Astrocyte of the spinal cord (primary cell): ENCODE measurements around the gene TMEM138.

Source experiments
- DNase-seq: peaks from one replicate; pipeline ENCODE4 v3.0.0; 2011; ENCODE audit warnings: low read depth, low spot score
- H3K4me3 ChIP-seq: 2 replicates; pipeline ENCODE4 v1.5.1; 2011; ENCODE audit warnings: low read depth, mild to moderate bottlenecking, low read length, moderate library complexity
- in situ Hi-C: cut with HindIII; loops from 2 replicates; pipeline ENCODE4 v1.10.0; 2017; ENCODE audit warnings: low sequenced_read_pairs
- TF ChIP-seq, protein P1 (sequence below): IDR thresholded peaks from 2 replicates; pipeline ENCODE4 v1.5.1; 2012; ENCODE audit warnings: low read depth, mild to moderate bottlenecking, low read length, inconsistent platforms

The TMEM138 gene

DNA sequence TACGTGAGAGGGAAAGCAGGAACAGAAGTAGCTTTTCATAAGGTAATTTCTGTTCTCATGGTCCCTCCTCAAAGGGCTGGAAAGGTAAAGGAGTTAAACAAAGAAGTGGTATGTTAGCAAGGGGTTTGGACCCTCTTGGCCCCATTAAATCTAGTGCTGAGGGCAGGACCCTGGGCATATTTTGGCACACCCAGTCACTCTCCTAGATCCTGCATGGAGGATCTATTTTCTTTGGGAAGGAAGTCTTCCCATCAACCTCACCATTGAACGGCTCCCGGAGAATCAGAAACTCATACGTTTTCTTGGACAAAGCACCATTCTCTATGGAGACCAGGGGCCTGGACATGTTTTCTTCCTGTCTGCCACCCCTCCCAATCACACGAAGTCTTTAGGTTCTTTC, 41.9 kb downstream of the TMEM138 start:
- no peak overlapping the region for H3K4me3 ChIP-seq
- TF ChIP-seq, protein P1, sequence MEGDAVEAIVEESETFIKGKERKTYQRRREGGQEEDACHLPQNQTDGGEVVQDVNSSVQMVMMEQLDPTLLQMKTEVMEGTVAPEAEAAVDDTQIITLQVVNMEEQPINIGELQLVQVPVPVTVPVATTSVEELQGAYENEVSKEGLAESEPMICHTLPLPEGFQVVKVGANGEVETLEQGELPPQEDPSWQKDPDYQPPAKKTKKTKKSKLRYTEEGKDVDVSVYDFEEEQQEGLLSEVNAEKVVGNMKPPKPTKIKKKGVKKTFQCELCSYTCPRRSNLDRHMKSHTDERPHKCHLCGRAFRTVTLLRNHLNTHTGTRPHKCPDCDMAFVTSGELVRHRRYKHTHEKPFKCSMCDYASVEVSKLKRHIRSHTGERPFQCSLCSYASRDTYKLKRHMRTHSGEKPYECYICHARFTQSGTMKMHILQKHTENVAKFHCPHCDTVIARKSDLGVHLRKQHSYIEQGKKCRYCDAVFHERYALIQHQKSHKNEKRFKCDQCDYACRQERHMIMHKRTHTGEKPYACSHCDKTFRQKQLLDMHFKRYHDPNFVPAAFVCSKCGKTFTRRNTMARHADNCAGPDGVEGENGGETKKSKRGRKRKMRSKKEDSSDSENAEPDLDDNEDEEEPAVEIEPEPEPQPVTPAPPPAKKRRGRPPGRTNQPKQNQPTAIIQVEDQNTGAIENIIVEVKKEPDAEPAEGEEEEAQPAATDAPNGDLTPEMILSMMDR, result no peak
- in situ Hi-C loops, result no loop called here
- DNase-seq, result no peak

DNA sequence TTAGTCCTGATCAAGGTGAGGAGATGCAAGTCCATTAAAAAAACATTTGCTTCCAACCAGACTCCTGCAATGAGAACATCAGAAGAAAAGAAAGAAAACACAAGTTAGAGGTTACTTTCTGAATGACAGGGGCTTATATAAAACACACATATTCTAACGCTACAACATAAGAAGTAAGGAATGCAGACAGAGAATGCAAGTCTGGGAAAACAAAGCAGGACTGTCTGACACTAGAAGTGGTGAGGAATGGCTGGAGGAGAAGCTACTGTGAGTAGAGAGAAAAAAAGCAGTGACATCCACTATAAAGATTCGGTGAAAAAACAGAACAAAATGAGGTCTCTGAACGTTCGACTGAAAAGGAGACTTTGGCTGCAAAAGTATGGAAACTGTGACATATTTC, 42.5 kb downstream of the TMEM138 start:
- TF ChIP-seq, protein P1, result no peak

DNA sequence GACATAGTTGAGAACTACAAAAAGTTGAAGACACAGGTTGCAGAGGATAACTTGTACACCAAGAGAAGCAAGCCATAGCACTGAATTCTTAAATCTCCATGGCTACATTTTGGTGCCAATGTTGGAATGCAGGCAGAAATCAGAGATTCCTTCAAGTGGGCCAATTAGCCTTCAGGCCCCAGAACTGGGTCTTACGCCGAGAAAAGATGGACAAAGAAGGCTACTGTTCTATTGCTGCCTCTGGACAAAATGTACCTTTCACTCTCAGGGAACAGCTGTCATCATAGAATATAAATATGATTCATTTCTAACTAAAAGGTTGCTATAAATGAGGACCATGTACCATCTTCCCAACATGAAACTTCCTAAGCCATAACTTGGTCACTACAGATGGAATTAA, 43.9 kb downstream of the TMEM138 start:
- in situ Hi-C loops, result no loop called here
- no peak overlapping the region for H3K4me3 ChIP-seq
- TF ChIP-seq, protein P1, result no peak
- DNase-seq, result no peak

More for the DNA sequence above, 42.5 kb downstream of the TMEM138 start:
- in situ Hi-C loops, result no loop called here
- H3K4me3 ChIP-seq, result no peak overlapping the region
- no peak for DNase-seq

DNA sequence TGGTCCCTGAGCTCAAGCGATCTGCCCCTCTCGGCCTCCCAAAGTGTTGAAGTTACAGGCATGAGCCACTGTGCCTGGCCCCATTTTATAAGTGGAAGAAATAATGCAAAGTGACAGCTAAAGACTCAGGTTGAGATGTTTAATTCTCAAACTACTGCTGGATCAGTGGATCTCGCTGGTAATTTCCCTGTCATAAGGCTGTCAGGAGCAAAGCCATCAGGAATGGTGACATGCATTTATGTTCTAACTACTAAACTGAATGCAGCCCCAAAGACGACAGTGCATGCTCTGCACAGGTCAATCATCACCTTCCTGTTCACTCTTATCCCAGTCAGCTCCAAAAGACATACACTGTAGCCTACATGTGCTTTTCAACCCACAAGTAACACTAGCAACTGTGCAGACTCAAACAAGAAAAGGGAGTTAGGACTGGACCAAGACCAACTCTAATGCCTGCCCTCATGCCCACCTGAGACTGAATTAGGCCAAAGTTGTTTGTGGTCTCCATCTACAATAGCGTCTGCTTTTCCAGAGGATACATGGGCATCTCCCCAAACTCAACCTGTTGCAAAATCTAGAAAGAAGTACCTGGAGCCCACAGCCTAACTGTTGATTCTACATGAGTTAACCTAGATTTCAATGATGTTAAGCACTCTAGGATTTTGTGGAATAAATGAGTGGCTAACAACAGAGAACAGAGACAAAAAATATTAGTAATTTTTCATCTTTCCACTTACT, 45.0 kb downstream of the TMEM138 start:
- no peak overlapping the region for H3K4me3 ChIP-seq
- DNase-seq, result no peak
- in situ Hi-C loops, result no loop called here
- TF ChIP-seq, protein P1, result no peak

DNA sequence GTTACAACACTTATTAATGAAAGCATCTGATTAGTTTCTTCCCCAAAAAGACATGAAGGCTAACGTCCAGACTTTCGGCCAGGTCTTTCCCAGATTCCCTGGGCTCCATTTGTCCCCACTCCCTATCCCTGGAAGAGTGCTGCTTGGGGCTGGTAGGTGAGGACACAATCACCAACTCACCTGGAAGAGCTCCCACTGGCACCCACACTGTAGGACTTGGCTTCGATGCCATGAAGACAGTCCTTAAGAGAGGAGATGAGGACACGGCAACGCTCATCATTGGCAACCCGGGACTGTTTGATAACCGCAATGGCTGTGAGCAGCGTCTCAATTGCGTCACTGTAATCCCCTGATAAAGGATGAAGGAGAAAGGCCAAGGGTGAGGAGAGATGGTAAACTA, 49.4 kb downstream of the TMEM138 start:
- TF ChIP-seq, protein P1, result no peak
- H3K4me3 ChIP-seq, result no peak overlapping the region
- in situ Hi-C loops, result no loop called here
- no peak for DNase-seq

DNA sequence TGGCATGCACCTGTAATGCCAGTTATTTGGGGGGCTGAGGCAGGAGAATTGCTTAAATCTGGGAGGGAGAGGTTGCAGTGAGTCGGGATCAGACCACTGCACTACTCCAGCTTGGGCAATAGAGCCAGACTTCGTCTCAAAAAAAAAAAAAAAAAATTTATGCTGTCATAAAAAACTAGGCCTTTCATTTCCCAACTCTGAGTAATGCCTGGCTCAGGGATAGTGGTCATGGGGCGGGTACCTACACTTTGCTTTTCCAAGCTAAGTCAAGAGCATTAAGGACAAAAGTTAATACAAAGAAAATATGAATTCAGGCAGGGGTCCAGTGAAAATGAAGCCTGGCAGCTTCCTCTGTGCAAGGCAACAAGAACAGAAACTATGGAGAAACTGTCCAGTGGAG, 51.3 kb downstream of the TMEM138 start:
- TF ChIP-seq, protein P1, result no peak
- no peak for DNase-seq
- in situ Hi-C loops, result no loop called here
- H3K4me3 ChIP-seq, result no peak overlapping the region
